Osteocyte (in vitro differentiated cells): ENCODE results near the gene NACA. TPM values are rescaled to one million over a fixed set of nuclear protein-coding genes. Genes with fewer than 3 reads are reported as not detected.

ENCODE experiments used
- DNase-seq: peaks from one replicate; pipeline ENCODE4 v3.0.0; 2021; ENCODE audit warnings: mixed read lengths; ENCODE audit not compliant: unreplicated experiment; ENCODE audit errors: extremely low spot score
- H3K27ac Mint-ChIP-seq: one replicate; pipeline ENCODE4 v1.8.0; 2021; ENCODE audit warnings: mild to moderate bottlenecking, mixed read lengths; ENCODE audit not compliant: unreplicated experiment
- H3K27me3 Mint-ChIP-seq: one replicate; pipeline ENCODE4 v1.8.0; 2021; ENCODE audit warnings: mixed read lengths; ENCODE audit not compliant: unreplicated experiment
- H3K36me3 Mint-ChIP-seq: one replicate; pipeline ENCODE4 v1.8.0; 2021; ENCODE audit warnings: mixed read lengths; ENCODE audit not compliant: unreplicated experiment
- H3K4me1 Mint-ChIP-seq: one replicate; pipeline ENCODE4 v1.8.0; 2021; ENCODE audit warnings: mixed read lengths; ENCODE audit not compliant: unreplicated experiment
- H3K4me3 Mint-ChIP-seq: one replicate; pipeline ENCODE4 v1.8.0; 2021; ENCODE audit warnings: mild to moderate bottlenecking, moderate library complexity, mixed read lengths; ENCODE audit not compliant: unreplicated experiment
- H3K9me3 Mint-ChIP-seq: one replicate; pipeline ENCODE4 v1.8.0; 2021; ENCODE audit warnings: mixed read lengths; ENCODE audit not compliant: unreplicated experiment
- total RNA-seq: library from RNA; stranded (reverse); gene quantifications from 2 replicates; pipeline ENCODE4 v1.2.1, GENCODE V29; 2021
- TF ChIP-seq, protein P1 (sequence below): fragments of 200-600 bp; sonication (generic); IDR thresholded peaks from 2 replicates; pipeline ENCODE4 v1.5.0; 2021; ENCODE audit warnings: antibody characterized with exemption, mild to moderate bottlenecking, moderate library complexity

The NACA gene
- total RNA-seq, 1 donor from 2014 or later, result 791 TPM

DNA sequence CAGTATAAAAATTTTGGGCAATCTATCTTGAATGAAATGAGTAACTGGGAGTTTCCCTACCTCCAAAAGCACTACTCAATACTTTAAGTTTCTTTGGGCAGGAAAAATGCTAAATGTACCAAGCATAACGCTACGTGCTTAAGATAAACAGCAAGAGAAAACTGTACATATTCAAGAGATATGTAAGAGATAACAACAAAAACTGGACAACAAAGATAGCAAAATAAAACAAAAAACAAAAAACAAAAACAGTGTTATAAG lies 57.0 kb downstream of the NACA start:
- H3K36me3 Mint-ChIP-seq, result peaks cover 54% of the 10 kb centered on the region
- TF ChIP-seq, protein P1, sequence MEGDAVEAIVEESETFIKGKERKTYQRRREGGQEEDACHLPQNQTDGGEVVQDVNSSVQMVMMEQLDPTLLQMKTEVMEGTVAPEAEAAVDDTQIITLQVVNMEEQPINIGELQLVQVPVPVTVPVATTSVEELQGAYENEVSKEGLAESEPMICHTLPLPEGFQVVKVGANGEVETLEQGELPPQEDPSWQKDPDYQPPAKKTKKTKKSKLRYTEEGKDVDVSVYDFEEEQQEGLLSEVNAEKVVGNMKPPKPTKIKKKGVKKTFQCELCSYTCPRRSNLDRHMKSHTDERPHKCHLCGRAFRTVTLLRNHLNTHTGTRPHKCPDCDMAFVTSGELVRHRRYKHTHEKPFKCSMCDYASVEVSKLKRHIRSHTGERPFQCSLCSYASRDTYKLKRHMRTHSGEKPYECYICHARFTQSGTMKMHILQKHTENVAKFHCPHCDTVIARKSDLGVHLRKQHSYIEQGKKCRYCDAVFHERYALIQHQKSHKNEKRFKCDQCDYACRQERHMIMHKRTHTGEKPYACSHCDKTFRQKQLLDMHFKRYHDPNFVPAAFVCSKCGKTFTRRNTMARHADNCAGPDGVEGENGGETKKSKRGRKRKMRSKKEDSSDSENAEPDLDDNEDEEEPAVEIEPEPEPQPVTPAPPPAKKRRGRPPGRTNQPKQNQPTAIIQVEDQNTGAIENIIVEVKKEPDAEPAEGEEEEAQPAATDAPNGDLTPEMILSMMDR, result no peak
- no peak for DNase-seq
- H3K4me3 Mint-ChIP-seq, result no peak overlapping the region
- H3K4me1 Mint-ChIP-seq, result peaks cover 14% of the 10 kb centered on the region
- H3K27me3 Mint-ChIP-seq, result no peaks in the 10 kb centered on the region
- no peaks in the 10 kb centered on the region for H3K9me3 Mint-ChIP-seq
- H3K27ac Mint-ChIP-seq, result no peak overlapping the region

Other genes with a start within 250 kb of the NACA start
- 0.31 TPM in 1 of 2 replicates, not detected in the other for gene GLS2, start 237.1 kb downstream of the NACA start, total RNA-seq
- gene RBMS2, start 203.5 kb downstream of the NACA start, total RNA-seq, result 65.6 and 80.0 TPM in 2 replicates
- 83.1 and 91.6 TPM in 2 replicates for gene BAZ2A, start 95.0 kb downstream of the NACA start, total RNA-seq
- gene ATP5F1B, start 79.3 kb downstream of the NACA start, total RNA-seq, result 423 TPM in 2 replicates
- 136 and 140 TPM in 2 replicates for gene PTGES3, start 37.0 kb downstream of the NACA start, total RNA-seq
- gene PRIM1, start 27.0 kb upstream of the NACA start, total RNA-seq, result 5.6 and 6.2 TPM in 2 replicates
- gene HSD17B6, start 38.0 kb upstream of the NACA start, total RNA-seq, result 1.1 and 1.3 TPM in 2 replicates
- gene SDR9C7, start 209.1 kb upstream of the NACA start, total RNA-seq, result not detected in 2 replicates
- 0.16 and 0.27 TPM in 2 replicates for gene RDH16, start 232.3 kb upstream of the NACA start, total RNA-seq